Parietal lobe (tissue), 2 donors: ENCODE measurements around the gene CCDC91. TPM values are rescaled to one million over a fixed set of nuclear protein-coding genes. Genes with fewer than 3 reads are reported as not detected.

ENCODE experiments used
- small RNA-seq: library from RNA; depleted of rRNA; stranded (forward); fragments of <200 nt; gene quantifications from one replicate; pipeline ENCODE3, GENCODE V24; 2014; ENCODE audit warnings: low replicate concordance
- total RNA-seq: library from RNA; depleted of rRNA; stranded (reverse); fragments of >200 nt; gene quantifications from one replicate; pipeline ENCODE4 v1.2.3, GENCODE V29; 2014

The CCDC91 gene, protein sequence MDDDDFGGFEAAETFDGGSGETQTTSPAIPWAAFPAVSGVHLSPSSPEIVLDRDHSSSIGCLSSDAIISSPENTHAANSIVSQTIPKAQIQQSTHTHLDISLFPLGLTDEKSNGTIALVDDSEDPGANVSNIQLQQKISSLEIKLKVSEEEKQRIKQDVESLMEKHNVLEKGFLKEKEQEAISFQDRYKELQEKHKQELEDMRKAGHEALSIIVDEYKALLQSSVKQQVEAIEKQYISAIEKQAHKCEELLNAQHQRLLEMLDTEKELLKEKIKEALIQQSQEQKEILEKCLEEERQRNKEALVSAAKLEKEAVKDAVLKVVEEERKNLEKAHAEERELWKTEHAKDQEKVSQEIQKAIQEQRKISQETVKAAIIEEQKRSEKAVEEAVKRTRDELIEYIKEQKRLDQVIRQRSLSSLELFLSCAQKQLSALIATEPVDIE
- total RNA-seq, result 76.4 TPM

GRCh38 chr12:28190321-28191050, at the start of gene CCDC91:
Gene CCDC91 (plus strand): TSS chr12:28190456. CDS start chr12:28257216, 66,760 bp downstream.

Small RNA genes within 50 kb of the gene (small RNA-seq; reads per million reads assigned to genes)
- 1.1 reads per million, percentile 71 among the genes with 10 or more reads in this experiment for gene RNA5SP355
- not detected for gene RNU4-54P

Other genes starting within 250 kb of the CCDC91 start
- gene PTHLH, start 217.7 kb upstream of the CCDC91 start, total RNA-seq, result not detected